Subcutaneous abdominal adipose tissue (tissue), 5 donors: Measurements from ENCODE around the gene PUM1.

Source experiments
- H3K27ac ChIP-seq: one replicate; pipeline ENCODE4 v1.7.0; 2013; ENCODE audit warnings: low read depth, mild to moderate bottlenecking, inconsistent platforms, low read length, moderate library complexity
- H3K27me3 ChIP-seq, 5 donors: one replicate each; pipeline ENCODE4 v1.7.0; 2013; ENCODE audit warnings: low read length in 5 of 5, inconsistent platforms in 1 of 5; ENCODE audit not compliant: control insufficient read depth in 5 of 5, insufficient read depth in 4 of 5
- H3K36me3 ChIP-seq, 5 donors: one replicate each; pipeline ENCODE4 v1.7.0; 2013; ENCODE audit warnings: low read length in 5 of 5; ENCODE audit not compliant: control insufficient read depth in 5 of 5, insufficient read depth in 5 of 5
- H3K4me1 ChIP-seq, 5 donors: one replicate each; pipeline ENCODE4 v1.7.0; 2013; ENCODE audit warnings: low read length in 5 of 5, mild to moderate bottlenecking in 3 of 5, moderate library complexity in 1 of 5; ENCODE audit not compliant: control insufficient read depth in 5 of 5, insufficient read depth in 5 of 5
- H3K4me3 ChIP-seq, 5 donors: one replicate each; pipeline ENCODE4 v1.7.0; 2013; ENCODE audit warnings: low read length in 5 of 5, low read depth in 1 of 5
- H3K9ac ChIP-seq, 5 donors: one replicate each; pipeline ENCODE4 v1.7.0; 2013; ENCODE audit warnings: low read length in 5 of 5, mild to moderate bottlenecking in 4 of 5, moderate library complexity in 3 of 5
- H3K9me3 ChIP-seq, 5 donors: one replicate each; pipeline ENCODE4 v1.7.0; 2013; ENCODE audit warnings: low read length in 5 of 5; ENCODE audit not compliant: control insufficient read depth in 5 of 5
- donor health status: healthy.
- donor health status: healthy.
- donor health status: healthy.
- donor health status: healthy.
- donor health status: healthy.

Gene PUM1

DNA sequence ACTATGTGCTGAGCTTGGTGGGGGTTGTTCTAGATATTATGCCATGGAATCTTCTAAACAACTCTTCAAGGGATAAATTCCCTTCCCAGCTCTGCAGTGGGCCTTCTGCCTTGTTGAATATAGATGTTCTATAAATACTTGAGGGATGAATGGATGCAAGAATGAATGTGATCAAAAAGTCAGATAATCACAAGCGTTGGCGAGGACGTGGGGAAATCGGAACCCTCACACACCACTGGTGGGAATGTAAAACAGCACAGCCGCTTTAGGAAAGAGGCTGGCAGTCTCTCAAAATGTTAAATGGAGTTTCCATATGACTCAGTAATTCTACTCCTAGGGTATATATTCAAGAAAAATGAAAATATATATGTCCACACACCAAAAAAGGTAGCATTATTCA lies 176.0 kb downstream of the PUM1 start:
- Histone ChIP-seq H3K27ac (no peak overlapping the region), H3K4me1 (peaks cover 0 to 48% (median 36%) of the 10 kb centered on the region in 5 donors)

DNA sequence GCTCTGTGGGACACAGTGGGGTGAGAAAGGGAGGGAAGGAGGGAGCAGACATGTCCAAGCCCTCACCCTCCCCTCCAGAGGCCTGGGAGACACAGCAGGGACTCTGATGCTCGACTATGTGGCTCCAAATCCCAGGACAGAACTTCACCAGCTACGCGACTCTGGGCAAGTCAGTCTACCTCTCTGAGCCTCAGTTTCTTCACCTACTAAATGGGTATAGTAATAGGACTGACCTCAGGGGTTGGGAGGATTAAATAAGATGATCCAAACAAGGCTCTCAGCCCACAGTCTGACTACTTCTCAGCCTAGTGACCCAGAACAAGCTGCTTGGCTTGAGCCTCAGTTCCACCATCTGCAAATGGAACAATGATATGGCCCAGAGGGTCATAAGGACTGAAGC lies 176.5 kb downstream of the PUM1 start:
- H3K27me3 ChIP-seq = no peaks in the 10 kb centered on the region
- peak overlapping the region in 2 of 5 donors; percentile 21 to 60 for H3K9ac ChIP-seq
- no peak overlapping the region for H3K4me3 ChIP-seq
- H3K27ac ChIP-seq = no peak overlapping the region
- peaks cover 0 to 3% (median 0%) of the 10 kb centered on the region in 5 donors for H3K36me3 ChIP-seq
- H3K9me3 ChIP-seq = no peaks in the 10 kb centered on the region
- peaks cover 0 to 48% (median 36%) of the 10 kb centered on the region in 5 donors for H3K4me1 ChIP-seq

More for the DNA sequence above, 176.0 kb downstream of the PUM1 start:
- no peak overlapping the region for H3K9ac ChIP-seq
- H3K27me3 ChIP-seq = no peaks in the 10 kb centered on the region
- no peaks in the 10 kb centered on the region for H3K9me3 ChIP-seq
- peaks cover 0 to 4% (median 0%) of the 10 kb centered on the region in 5 donors for H3K36me3 ChIP-seq
- no peak overlapping the region for H3K4me3 ChIP-seq

DNA sequence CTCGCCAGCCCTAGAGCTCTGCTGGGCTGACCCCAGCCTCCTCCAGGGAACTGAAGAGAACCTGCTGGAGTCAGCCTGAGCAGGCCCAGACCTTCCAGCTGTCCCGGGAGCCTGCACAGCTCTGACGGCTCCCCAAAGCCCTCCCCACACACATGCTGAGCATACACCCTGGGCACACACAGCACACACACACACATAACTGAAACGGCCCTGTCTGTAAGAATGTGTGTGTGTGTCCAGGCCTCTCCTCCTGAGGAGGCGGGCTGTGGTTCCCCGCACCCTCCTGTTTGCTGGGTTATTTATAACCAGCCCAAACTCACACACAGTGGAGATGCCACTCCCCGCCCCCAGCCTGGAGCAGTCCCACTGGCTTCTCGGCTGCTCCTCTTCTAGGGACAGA lies 177.1 kb downstream of the PUM1 start:
- H3K9ac ChIP-seq = peak overlapping the region in 2 of 5 donors; percentile 21 to 60
- peaks cover 0 to 3% (median 0%) of the 10 kb centered on the region in 5 donors for H3K36me3 ChIP-seq
- no peaks in the 10 kb centered on the region for H3K27me3 ChIP-seq
- no peaks in the 10 kb centered on the region for H3K9me3 ChIP-seq
- peaks cover 0 to 51% (median 36%) of the 10 kb centered on the region in 5 donors for H3K4me1 ChIP-seq
- no peak overlapping the region for H3K27ac ChIP-seq
- no peak overlapping the region for H3K4me3 ChIP-seq

DNA sequence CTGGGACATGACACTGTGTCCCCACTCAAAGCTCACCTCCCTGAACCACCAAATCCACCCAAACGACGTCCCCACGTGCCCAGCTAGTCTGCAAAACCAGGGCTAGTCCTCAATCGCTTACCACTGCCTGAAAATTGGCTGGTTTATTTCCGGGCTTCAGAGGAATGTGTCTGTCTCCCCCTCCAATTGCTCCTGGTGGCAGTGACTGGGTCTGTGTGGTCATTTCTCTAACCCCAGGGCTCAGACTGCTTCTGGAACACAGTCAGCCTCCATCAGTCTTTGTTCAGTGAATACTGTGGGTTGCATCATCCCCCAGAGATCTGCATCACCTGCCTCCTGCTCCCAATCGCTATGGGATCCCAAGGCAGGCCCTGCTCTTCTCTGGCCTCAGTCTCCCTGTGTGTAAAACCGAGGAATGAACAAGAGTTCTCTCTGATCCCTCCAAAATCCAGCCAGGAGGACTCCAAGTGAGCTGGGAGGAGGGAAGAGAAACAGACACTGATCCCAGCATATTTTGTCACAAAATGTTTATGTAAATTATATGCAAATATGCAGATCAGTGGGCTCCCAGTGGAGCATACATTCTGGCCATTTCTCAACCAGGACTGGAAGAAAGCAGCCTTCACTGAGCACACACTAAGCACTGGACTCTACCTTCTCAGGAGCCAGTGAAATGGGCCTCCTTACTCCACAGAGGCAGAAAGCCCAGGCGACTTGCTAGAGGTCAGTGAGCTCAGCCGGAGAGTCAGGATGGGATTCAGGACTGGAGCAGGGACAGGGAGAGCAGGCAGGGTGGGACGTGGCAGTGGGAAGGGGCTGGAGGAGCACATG lies 177.8 kb downstream of the PUM1 start:
- Histone ChIP-seq H3K4me1 (peaks cover 0 to 55% (median 38%) of the 10 kb centered on the region in 5 donors), H3K9me3 (no peaks in the 10 kb centered on the region), H3K27me3 (no peaks in the 10 kb centered on the region), H3K36me3 (peaks cover 0 to 3% (median 0%) of the 10 kb centered on the region in 5 donors), H3K4me3 (no peak overlapping the region), H3K9ac (peak overlapping the region in 1 of 5 donors; percentile 60), H3K27ac (no peak overlapping the region)

DNA sequence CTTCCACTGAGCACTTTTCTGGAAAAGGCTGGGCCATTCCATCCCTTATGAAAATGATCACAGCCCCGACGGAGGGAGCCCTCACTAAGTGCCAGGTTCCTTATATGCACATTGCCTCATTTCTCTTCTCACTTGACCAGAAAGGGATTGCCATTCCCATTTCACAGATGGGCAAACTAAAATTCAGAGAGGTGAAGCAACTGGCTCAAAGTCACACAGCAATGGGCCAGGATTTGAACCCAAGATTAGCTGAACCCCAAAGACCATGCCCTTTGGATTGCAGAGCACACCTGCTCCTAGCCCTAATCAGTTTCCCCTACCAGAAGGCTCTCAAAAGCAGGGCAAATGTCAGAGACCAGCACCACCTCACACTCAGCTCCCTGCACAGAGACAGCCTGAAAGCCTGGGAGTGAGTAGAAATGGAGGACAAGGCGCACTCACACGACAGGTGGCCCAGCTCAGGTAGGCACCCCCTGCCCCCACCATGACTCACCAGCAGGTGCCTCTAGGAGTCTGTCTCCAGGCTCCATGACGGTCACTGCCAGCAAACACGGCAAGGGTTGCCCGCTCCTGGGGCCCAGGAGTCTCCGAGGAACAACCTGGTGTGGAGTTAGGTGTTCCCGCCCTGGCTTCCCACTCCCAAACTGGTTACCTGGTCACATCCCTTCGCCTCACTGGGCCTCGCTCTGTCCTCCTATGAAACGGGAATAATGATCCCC lies 178.6 kb downstream of the PUM1 start:
- H3K27me3 ChIP-seq = no peaks in the 10 kb centered on the region
- no peaks in the 10 kb centered on the region for H3K9me3 ChIP-seq
- H3K4me3 ChIP-seq = no peak overlapping the region
- H3K36me3 ChIP-seq = peaks cover 0 to 3% (median 0%) of the 10 kb centered on the region in 5 donors
- peaks cover 0 to 56% (median 38%) of the 10 kb centered on the region in 5 donors for H3K4me1 ChIP-seq
- H3K9ac ChIP-seq = no peak overlapping the region
- H3K27ac ChIP-seq = no peak overlapping the region

DNA sequence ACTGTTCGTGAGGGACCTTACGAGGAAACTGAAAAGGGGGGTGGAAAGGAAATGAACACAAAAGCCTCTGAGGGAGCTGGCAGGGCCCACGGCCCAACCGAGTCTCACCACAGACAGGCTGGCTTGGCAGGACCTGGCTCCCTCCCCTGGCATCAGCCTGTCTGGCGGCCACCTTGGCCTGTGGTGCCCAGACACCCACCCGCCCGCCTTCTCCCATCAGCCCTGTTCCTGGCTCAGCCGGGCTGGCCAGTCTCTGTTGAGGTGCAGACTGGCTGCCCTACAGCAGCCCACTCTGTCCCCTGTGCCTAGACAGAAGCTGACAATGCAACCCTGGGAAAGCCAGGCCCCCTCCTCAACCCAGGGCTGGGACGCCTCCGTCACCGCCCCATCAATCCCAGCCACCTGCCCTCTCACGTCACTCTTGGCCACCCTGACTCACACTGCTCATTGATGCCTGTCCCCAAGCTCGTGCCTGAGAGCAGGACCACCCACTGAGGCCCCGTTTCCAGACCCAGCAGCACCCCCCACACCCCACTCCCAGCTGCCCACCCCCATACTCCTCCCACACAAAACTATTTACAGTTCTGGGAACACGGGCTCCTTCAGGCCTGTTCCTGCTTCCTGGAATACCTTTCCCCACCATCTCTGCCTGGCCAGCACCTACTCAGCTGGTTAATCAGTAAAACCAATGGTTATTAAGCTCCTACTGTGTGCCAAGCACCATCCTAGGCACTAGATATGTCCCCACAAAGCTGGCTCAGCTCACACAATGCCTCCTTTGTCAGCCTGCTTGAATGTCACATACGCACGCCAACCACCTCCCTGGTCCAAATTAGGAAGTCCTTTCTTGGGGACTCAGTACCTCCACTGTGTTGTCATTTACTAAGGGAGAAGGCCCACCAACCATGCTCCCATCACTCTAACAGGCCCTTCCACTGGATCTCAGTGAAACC lies 179.7 kb downstream of the PUM1 start:
- H3K27ac ChIP-seq = no peak overlapping the region
- H3K4me3 ChIP-seq = no peak overlapping the region
- H3K9me3 ChIP-seq = no peaks in the 10 kb centered on the region
- peak overlapping the region in 1 of 5 donors; percentile 1 for H3K9ac ChIP-seq
- no peaks in the 10 kb centered on the region for H3K27me3 ChIP-seq
- H3K4me1 ChIP-seq = peaks cover 0 to 58% (median 35%) of the 10 kb centered on the region in 5 donors
- peaks cover 0 to 3% (median 0%) of the 10 kb centered on the region in 5 donors for H3K36me3 ChIP-seq

DNA sequence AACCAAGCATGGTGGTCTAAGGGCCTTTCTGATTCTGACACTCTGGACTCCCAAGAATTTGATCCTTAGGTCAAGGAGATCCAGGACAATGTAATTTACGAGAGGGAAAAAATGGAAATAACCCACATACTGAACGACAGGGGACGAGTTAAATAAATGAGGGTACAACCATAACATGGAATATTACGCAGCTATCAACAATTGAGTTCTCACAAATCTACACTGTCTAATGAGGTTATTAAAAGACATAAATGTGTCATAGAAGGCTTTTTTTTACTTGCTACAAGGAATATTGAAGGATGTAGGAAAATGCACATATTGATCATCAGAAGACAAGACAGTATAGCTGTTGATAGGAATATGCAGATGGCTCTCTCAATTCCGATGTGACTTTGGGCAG lies 180.8 kb downstream of the PUM1 start:
- no peaks in the 10 kb centered on the region for H3K27me3 ChIP-seq
- H3K9me3 ChIP-seq = no peaks in the 10 kb centered on the region
- H3K4me1 ChIP-seq = peaks cover 0 to 60% (median 34%) of the 10 kb centered on the region in 5 donors
- peaks cover 0 to 3% (median 0%) of the 10 kb centered on the region in 5 donors for H3K36me3 ChIP-seq
- no peak overlapping the region for H3K9ac ChIP-seq
- no peak overlapping the region for H3K4me3 ChIP-seq
- no peak overlapping the region for H3K27ac ChIP-seq

DNA sequence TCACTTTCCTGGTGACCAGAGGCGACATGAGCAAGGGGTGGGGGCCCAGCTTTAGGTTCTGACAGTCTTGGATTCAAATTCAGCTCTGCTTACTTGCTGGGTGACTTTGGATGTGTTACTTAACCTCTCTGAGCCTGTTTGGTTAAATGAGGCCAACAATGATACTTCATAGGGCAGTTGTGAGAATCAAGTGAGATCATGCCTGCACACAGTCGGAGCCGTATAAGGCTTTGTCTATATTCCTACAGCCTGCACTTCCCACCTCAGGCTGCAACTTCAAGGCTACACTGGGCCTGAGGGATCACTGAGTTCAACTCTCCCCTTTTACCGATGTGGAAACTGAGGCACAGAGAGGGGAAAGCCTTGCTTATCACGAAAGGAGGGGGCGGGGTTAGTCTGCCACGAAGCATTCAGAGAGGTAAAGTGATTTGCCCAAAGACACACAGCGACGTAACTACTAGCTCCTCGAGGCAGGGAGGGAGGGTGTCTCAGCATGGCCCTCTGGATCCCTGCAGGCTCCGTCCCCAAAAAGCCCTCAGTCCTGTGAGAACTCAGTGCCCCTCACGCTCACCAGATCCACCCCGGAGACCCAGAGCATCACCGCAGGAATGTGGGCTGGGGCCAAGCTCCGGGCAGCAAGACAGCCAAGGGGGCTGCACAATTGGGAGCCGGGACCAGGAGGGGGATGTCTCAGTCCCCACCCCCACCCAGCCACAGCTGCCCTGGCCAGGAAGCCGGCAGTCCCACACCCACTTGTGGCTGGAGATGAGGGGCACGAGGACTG lies 181.9 kb downstream of the PUM1 start:
- no peaks in the 10 kb centered on the region for H3K27me3 ChIP-seq
- no peaks in the 10 kb centered on the region for H3K9me3 ChIP-seq
- peaks cover 0 to 56% (median 29%) of the 10 kb centered on the region in 5 donors for H3K4me1 ChIP-seq

More for the DNA sequence above, 181.9 kb downstream of the PUM1 start:
- Histone ChIP-seq H3K36me3 (peaks cover 0 to 3% (median 0%) of the 10 kb centered on the region in 5 donors), H3K9ac (no peak overlapping the region), H3K27ac (no peak overlapping the region), H3K4me3 (no peak overlapping the region)
